HG02571 (cell line): ENCODE data around the gene OVCH2.

Experiments
- ATAC-seq: cut with Tn5 transposase; IDR thresholded peaks from one replicate; pipeline ENCODE4 v1.9.1; 2021; ENCODE audit warnings: mild to moderate bottlenecking, moderate library complexity; ENCODE audit not compliant: unreplicated experiment

The OVCH2 gene

DNA sequence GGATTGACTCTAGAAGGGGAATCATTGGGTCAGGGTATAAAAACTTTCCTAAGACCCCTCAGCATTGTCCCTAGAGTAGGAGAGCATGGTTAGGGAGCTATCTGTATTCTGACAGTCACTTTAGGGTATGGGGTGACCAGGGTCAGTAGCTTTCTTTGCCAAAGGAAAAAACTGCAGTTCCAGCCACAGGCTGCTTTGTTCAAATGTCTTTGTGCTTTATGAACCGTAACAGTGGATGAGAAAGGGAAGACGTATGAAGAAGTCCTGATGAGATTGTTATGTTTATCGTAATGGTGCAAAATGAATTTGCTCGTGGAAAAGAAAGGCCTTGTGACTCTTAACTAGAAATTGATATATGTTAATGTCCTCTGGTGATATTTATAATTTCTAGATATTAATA, 63.0 kb downstream of the OVCH2 start:
- no peak for ATAC-seq

- no peak for ATAC-seq
Measured at GRCh38 chr11:7642747-7643146, 63.5 kb downstream of the OVCH2 start.

DNA sequence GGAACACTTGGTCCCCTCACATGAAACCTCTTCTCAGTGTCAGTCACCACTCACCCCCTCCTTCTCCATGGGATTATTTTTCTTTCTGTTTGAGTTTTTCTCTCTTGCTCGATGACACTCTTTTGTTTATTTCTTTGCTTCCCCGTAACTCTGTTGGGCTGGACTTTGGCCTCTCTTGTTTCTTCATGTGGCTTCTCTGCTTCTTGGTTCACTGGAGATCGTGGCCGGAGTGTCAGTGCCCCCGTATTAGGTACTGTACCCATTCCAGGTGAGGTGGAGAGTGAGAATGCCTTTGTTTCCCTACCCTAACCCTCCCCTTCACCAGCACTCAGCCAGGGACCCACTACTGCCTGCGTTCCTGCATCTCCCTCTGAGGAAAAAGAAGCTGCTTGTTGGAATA, 65.5 kb downstream of the OVCH2 start:
- no peak for ATAC-seq

DNA sequence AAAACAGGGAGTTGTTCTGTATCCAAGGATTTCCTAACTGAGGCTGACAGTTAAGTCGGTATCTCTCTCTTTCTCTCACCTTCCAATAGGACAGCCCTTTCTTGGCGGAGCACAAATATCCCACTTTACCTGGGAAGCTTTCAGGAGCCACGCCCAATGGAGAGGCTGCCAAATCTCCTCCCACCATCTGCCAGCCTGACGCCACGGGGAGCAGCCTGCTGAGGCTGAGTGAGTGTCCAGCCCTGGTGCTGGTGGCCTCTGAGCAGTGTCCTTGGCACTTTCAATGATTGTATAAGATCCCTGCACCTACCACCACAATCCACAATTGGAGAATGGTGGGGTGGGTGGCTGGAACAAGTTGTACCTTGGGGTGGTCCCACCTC, 66.6 kb downstream of the OVCH2 start:
- ATAC-seq: no peak
